GM12878 (cell line): ENCODE data around the gene ZNF470.

Experiments used
- ETV6 ChIP-seq, 2 experiments: fragments of 450-650 bp in 1 of 2; IDR thresholded peaks in 1 of 2; conservative IDR thresholded peaks in 1 of 2; 2 replicates each; pipeline ENCODE4 v1.6.1; 2014; ENCODE audit warnings: antibody characterized with exemption in 1 of 2, borderline replicate concordance in 1 of 2, low read depth in 1 of 2, mild to moderate bottlenecking in 1 of 2, moderate library complexity in 1 of 2
- EZH2 ChIP-seq: IDR thresholded peaks from 2 replicates; pipeline ENCODE4 v1.6.1; 2012; ENCODE audit warnings: low read depth, mild to moderate bottlenecking, control low read depth, inconsistent platforms, low read length, borderline replicate concordance; ENCODE audit not compliant: control insufficient read depth
- NFYB ChIP-seq: IDR thresholded peaks from 2 replicates; pipeline ENCODE4 v1.6.1; 2011; ENCODE audit warnings: low read depth, mild to moderate bottlenecking, low read length, improper control_type of control experiment, moderate library complexity; ENCODE audit not compliant: insufficient read depth
- RAD51 ChIP-seq: fragments of 450-650 bp; IDR thresholded peaks from 2 replicates; pipeline ENCODE4 v1.6.1; 2016; ENCODE audit warnings: moderate library complexity, mild to moderate bottlenecking, inconsistent platforms
- SMARCA5 ChIP-seq: fragments of 450-650 bp; IDR thresholded peaks from 2 replicates; pipeline ENCODE4 v1.6.1; 2017; ENCODE audit warnings: mild to moderate bottlenecking
- SMC3 ChIP-seq: IDR thresholded peaks from 2 replicates; pipeline ENCODE4 v1.6.1; 2011; ENCODE audit warnings: low read length, improper control_type of control experiment, borderline replicate concordance
- SP1 ChIP-seq: IDR thresholded peaks from one replicate; pipeline ENCODE4 v1.6.1; 2011; ENCODE audit warnings: low read depth, low read length
- SREBF2 ChIP-seq: IDR thresholded peaks from 2 replicates; pipeline ENCODE4 v1.6.1; 2012; ENCODE audit warnings: mild to moderate bottlenecking, low read length
- ZNF24 ChIP-seq: fragments of 450-650 bp; IDR thresholded peaks from 2 replicates; pipeline ENCODE4 v1.6.1; 2017; ENCODE audit warnings: antibody characterized with exemption, mild to moderate bottlenecking
- TF ChIP-seq, protein P1 (sequence below), 3 experiments: IDR thresholded peaks in 2 of 3; conservative IDR thresholded peaks in 1 of 3; 2 replicates each; pipeline ENCODE4 v1.5.1; 2011; ENCODE audit warnings: low read depth in 3 of 3, low read length in 3 of 3, mild to moderate bottlenecking in 3 of 3, control low read depth in 2 of 3, moderate library complexity in 2 of 3, inconsistent platforms in 1 of 3, mixed read lengths in 1 of 3; ENCODE audit not compliant: control insufficient read depth in 2 of 3, insufficient read depth in 1 of 3; ENCODE audit errors: extremely low read depth in 1 of 3
- TF ChIP-seq, protein P2 (sequence below): fragments of 150-350 bp; IDR thresholded peaks from 2 replicates; pipeline ENCODE4 v1.6.1; 2014; ENCODE audit warnings: mild to moderate bottlenecking, low read depth, low read length

DNA sequence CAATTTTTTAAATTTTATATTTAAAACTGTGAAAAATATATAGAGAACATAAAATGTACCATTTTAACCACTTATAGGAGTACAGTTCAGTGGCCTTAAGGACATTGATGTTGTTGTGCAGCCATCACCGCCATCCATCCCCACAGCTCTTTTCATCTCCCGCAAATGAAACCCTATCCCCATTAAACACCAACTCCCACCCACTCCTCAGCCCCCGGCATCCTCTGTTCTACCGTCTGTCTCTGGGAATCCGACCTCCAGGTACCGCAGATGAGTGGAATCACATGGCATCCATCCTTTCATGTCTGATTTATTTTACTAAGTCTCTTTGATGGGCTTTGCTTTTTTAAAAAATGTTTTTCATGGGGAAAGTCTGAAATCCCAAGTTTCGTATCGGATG is 51.9 kb downstream of the ZNF470 start:
- TF ChIP-seq SREBF2: no peak
- TF ChIP-seq, protein P1, sequence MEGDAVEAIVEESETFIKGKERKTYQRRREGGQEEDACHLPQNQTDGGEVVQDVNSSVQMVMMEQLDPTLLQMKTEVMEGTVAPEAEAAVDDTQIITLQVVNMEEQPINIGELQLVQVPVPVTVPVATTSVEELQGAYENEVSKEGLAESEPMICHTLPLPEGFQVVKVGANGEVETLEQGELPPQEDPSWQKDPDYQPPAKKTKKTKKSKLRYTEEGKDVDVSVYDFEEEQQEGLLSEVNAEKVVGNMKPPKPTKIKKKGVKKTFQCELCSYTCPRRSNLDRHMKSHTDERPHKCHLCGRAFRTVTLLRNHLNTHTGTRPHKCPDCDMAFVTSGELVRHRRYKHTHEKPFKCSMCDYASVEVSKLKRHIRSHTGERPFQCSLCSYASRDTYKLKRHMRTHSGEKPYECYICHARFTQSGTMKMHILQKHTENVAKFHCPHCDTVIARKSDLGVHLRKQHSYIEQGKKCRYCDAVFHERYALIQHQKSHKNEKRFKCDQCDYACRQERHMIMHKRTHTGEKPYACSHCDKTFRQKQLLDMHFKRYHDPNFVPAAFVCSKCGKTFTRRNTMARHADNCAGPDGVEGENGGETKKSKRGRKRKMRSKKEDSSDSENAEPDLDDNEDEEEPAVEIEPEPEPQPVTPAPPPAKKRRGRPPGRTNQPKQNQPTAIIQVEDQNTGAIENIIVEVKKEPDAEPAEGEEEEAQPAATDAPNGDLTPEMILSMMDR (IDR thresholded peaks at IDR 0.05 in 2 of 3, conservative IDR thresholded peaks at IDR 0.05 in 1 of 3; ENCODE audit: control insufficient read depth in 2 of 3, extremely low read depth in 1 of 3, insufficient read depth in 1 of 3, low read depth in 3 of 3, low read length in 3 of 3): no peak
- no peak for TF ChIP-seq ZNF24
- TF ChIP-seq ETV6 (conservative IDR thresholded peaks at IDR 0.05 in 1 of 2, IDR thresholded peaks at IDR 0.05 in 1 of 2; ENCODE audit: borderline replicate concordance in 1 of 2, low read depth in 1 of 2): no peak
- TF ChIP-seq SMC3: no peak
- TF ChIP-seq SMARCA5: no peak
- TF ChIP-seq SP1: no peak
- TF ChIP-seq EZH2: no peak
- no peak for TF ChIP-seq NFYB
- TF ChIP-seq, protein P2, sequence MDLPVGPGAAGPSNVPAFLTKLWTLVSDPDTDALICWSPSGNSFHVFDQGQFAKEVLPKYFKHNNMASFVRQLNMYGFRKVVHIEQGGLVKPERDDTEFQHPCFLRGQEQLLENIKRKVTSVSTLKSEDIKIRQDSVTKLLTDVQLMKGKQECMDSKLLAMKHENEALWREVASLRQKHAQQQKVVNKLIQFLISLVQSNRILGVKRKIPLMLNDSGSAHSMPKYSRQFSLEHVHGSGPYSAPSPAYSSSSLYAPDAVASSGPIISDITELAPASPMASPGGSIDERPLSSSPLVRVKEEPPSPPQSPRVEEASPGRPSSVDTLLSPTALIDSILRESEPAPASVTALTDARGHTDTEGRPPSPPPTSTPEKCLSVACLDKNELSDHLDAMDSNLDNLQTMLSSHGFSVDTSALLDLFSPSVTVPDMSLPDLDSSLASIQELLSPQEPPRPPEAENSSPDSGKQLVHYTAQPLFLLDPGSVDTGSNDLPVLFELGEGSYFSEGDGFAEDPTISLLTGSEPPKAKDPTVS: no peak
- no peak for TF ChIP-seq RAD51
